GM03348 (cell line): ENCODE measurements around the gene RNASEL.

Experiments
- DNase-seq: peaks from one replicate; pipeline ENCODE4 v3.0.0; 2012; ENCODE audit warnings: low spot score

The RNASEL gene

GRCh38 chr1:182620924-182621585 lies 32.0 kb upstream of the RNASEL start:
- no peak for DNase-seq

DNA sequence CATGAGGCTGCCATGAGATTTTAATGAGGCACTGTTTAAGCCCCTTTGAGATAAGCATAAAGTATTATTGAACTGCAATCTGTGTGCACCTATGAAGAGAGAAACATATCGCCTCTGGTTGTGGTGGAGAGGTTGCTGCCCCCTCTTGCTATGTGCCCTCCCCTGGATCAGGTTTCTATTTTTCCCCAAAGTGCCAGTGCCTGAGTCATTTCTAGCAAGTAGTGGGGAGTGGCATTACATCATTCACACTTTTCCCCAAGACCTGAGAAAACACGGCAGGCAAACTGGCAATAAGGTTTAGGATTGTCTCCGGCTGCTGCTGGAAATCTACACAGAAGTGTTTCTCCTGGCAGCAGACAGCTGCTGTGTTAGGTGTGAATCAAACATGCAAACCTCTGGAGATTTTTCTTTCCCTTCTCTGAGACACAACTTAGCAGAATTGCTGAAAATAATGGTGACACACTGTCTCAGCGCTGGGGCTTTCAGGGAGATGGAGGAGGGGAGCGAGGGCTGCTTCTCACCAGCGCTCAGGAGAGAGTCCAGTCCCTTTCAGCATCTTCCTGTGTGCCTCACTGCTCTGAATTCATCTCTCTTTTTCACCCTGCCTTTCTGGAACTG lies 28.8 kb upstream of the RNASEL start:
- no peak for DNase-seq

- no peak for DNase-seq
Measured at GRCh38 chr1:182617014-182617429, 28.0 kb upstream of the RNASEL start.

DNA sequence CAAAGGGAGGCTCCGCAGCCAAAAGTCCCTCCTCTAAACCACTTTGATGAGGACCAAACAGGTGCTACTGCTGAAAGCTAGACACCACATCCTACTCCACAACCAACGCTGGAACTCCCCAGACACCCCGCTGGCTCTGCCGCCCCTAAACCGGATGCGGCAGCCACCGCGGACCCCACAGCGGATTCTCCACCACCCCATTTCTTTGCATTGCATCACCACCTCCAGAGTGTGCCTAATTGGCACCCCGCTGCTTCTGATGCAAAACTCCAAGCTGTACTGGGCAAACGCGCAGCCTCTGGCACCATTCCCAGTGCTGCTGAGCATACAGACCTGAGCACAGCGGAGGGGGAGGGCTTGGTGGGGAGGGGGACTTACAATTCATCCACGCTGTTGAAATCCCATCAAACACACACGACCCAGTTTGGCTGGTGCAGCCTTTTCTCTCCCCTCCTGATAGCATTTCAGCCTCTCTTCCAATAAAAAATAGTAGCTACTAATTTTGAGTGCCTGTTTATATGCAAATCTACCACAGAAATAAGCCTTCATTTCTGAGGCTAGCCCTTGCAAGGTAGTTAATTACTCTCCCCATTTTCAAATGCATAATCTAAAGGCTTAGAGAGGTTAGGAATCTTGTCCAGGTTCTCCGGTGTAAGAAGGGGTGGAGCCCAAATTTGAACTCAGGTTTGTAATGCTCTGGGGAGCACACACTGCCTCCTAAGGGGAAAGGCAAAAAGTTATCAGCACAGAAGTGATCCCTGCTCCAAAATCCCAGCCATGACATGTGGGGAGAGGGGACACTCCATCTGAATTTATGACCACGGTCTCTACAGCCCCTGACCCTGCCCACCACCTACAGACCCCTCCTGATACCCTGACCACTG lies 27.3 kb upstream of the RNASEL start:
- DNase-seq, result peak; percentile 49

GRCh38 chr1:182615468-182616129 lies 26.5 kb upstream of the RNASEL start:
- DNase-seq, result peak; percentile 44

GRCh38 chr1:182614796-182615454 lies 25.9 kb upstream of the RNASEL start:
- peak; percentile 89 for DNase-seq

DNA sequence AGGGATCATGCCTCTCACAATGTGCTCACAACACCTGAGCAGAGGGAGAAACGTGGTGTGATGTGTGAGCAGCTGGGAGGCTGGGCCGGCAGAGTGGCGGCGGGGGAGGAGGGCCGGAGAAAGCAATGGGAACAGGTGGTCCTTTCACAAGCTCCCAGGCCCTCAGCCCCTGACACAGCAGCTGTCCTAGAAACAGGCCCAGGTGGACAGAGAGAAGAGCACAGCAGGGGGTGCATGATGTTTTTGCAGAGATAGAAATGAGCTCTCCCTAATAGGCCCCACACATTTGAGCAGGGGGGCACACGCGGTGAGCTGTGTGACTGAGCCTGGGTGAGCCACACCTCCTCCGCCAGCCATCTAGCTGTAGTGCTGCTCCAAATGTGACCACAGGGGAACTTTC lies 22.7 kb upstream of the RNASEL start:
- no peak for DNase-seq

GRCh38 chr1:182611326-182611725 lies 22.3 kb upstream of the RNASEL start:
- DNase-seq, result no peak

DNA sequence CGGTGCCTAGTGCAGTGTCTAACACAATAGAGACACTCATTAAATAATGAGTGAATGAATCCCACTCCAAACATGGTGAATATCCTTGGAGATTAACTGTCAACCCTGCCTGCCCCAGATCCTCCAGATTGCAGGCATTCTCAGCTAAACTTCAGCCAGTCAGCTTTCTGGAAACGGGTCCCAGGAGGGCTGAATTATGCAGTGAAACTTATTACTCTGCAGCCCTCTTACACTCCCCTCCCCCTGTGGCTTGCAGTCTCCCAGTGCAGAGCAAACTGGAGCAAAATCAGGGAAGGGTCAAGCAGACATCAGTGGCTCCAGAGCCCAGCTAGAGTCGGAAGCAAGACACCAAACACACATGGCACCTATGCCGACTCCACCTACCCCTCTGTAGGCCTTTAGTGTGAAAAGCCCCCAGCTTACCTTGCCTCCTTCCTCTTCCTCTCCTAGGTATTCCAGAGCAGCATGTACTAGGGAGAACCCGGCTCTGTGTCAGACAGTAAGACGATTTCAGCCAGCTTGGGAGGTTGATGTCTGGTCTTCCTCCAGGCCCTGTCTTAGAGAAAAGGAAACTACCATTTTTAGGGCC lies 21.6 kb upstream of the RNASEL start:
- no peak for DNase-seq

GRCh38 chr1:182608845-182609610 lies 20.0 kb upstream of the RNASEL start:
- DNase-seq, result no peak

- no peak for DNase-seq
Measured at GRCh38 chr1:182608236-182608635, 19.2 kb upstream of the RNASEL start.

DNA sequence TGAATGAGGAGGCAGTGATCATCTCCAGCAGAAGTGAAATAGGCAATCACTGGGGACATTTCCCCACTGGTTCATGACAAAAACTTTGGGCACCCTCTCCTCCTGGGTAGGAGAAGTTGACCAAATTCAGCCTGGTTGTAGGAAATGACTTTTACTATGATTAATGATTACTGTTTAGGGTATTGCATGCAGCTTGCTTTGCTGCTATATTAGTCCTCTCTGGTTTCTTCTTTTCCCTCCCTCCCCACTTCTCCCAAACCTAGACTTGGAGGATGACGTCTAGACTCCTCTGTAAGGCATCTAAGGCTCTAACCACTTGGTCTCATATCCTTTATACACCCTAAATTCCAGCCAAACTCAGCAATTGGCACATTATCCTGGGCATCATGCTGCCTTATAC lies 18.5 kb upstream of the RNASEL start:
- DNase-seq, result no peak

DNA sequence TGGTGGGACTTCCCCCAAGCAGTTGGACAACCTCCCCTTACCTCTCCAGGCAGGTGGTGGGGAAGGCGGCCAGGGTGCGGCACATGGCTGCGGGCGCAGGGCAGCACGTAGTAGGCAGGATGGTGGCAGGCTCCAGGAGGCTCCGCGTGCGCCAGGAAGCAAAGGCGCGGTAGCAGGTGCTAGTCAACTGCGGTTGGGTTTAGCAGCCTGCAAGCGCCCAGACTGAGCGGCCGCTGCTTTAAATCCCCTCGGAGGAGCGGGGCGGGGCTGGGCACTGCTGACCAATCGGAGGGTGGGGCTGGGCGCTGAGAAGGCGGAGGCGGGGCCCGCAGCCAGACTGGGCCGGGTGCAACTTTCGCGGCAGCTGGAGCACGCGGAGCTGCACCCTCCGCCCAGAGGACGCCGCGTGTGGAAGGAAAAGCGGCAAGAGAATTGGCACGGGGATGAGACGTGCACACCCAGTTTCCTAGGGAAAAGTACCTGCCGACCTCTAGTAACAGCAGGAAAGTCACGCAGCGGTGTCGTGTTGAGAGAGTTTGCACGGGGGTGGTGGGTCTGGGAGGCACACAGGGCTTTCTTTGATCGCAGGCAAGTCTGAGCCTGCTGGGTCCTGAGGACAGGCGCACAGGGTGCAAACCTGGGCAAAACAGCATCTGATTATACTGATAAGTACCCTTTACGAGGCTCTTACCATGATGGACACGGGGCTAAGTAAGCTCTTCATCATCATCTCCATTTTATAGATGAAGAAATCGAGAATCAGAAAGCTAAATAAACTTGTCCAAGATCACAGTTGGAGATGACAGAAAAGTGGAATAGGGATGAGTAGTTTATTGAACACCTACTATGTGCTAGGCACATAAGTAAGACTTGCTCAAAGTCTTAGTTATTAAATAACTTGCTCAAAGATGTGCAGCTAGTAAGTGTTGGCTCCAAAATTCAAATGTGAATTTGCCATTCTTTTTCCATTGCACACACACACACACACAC lies 15.4 kb upstream of the RNASEL start, which contains the start of gene RGS16:
Gene RGS16, minus strand, starts transcription at position 215 of the 990 bp plus-strand sequence. Its CDS starts 130 bp downstream, at position 85.
- DNase-seq, result peak; percentile 97

GRCh38 chr1:182603646-182604174 lies 14.7 kb upstream of the RNASEL start:
- no peak for DNase-seq

DNA sequence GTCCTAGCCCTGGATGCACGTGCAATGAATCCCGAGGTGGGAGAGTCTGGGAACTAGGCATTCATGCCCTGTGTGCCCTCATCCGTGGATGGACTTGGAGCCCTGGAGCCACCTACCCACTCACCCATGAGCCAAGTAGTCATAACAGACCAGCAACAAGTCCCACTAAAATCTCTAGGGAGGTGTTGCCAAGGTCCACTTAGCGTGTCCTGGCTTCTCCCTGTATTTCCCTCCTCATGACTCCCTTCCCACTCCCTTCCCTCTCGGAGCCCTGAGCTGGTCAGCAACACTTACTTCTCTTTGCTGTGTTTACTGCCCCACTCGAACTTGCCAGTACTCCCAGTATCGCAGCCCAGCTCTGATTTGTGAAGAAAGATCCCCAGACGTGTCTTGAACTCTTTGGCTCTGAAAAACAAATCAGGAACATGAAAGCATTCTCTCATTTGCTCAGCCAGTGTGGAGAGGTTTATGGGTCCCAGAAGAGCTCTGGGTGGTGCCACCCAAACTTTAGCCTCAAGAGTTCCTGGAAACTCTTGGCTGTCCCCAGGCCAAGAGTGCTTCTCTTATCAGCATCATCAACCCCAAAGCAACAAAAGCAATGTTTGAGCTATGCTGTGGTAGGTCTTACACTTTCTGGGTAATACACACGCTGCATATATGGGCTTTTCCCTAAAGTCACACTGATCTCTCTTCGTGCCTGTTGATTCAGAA lies 14.0 kb upstream of the RNASEL start:
- peak; percentile 21 for DNase-seq

DNA sequence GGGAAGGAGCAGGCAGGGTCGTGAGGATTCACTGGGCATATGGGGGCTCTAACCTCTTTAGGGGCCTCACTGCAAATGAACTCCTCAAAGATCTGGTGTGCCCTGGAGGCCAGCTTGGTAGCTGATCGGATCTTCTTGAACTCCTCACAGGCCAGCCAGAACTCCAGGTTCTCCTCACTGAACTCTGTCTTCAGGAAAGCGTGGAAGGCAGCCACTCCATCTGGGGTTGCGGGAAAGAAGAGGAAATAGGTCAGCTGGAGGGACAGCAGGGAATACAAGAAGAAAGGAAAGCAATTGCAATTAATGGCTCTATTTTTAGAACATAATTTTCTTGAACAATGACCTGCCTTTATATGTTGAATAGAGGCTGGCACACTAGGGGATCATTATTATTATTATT lies 12.9 kb upstream of the RNASEL start:
- no peak for DNase-seq

- DNase-seq, result peak; percentile 77
Measured at GRCh38 chr1:182601416-182601786, 12.3 kb upstream of the RNASEL start.

DNA sequence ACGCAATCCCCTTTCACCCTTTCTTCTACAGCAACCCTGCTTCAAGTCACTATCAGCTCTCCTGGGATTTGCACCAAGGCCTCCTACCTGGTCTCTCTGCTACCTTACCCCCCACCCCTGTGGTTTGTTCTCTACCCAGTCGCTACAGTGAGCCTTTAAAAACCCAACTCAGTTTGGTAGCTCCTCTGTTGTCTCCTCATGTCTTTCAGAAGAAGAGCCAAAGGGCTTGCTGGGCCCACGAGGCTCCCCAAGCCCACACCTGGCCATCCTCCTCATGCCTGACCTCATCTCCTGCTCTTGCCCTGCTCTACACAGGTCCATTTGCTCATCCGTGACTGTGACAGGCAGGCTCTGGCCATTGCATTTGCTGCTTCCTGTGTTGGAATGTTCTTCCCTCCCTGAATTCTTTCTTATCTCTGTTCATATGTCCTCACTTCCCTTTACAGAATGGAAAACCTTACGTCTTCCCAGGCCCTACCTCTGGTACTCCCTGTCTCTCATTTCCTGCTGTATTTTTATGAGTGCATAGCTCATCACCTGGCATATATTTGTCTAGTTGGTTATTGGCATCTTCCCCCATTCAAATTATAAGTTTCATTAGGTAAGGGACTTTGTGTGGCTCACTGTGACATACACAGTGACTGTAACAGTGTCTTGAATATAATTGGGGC lies 11.8 kb upstream of the RNASEL start:
- no peak for DNase-seq
